WTC11 (cell line): ENCODE measurements around the gene IPO11. TPM values are rescaled to one million over a fixed set of nuclear protein-coding genes. Genes with fewer than 3 reads are reported as not detected.
A peak's percentile ranks its signal among the peaks of the same experiment; 100 is the strongest.

Experiments
- ATAC-seq: fragments of 200-7000 bp; cut with Tn5 transposase; 2 replicates; pipeline ENCODE4 v1.10.0; 2021; ENCODE audit warnings: mild to moderate bottlenecking, moderate library complexity
- CTCF ChIA-PET: fragments of 300-600 bp; sonication (Branson Sonifier 250); formaldehyde crosslinking; loops from one replicate; lab custom pipeline; 2021; ENCODE audit warnings: antibody characterized with exemption; lab: Charles Lee
- POLR2A ChIA-PET: fragments of 350-600 bp; sonication (Branson Sonifier 250); formaldehyde crosslinking; loops from one replicate; lab custom pipeline; 2021; ENCODE audit warnings: antibody characterized with exemption; lab: Charles Lee
- DNase-seq: peaks from one replicate; pipeline ENCODE4 v3.0.0; 2021; ENCODE audit warnings: low spot score
- H3K27ac Mint-ChIP-seq: 2 replicates; pipeline ENCODE4 v1.8.0; 2021; ENCODE audit warnings: mixed read lengths
- H3K27me3 Mint-ChIP-seq: 2 replicates; pipeline ENCODE4 v1.8.0; 2021; ENCODE audit warnings: low read depth, mild to moderate bottlenecking, moderate library complexity, mixed read lengths
- H3K36me3 Mint-ChIP-seq: 2 replicates; pipeline ENCODE4 v1.8.0; 2021; ENCODE audit warnings: mixed read lengths
- H3K4me1 Mint-ChIP-seq: 2 replicates; pipeline ENCODE4 v1.8.0; 2022; ENCODE audit warnings: mixed read lengths
- H3K4me3 Mint-ChIP-seq: 2 replicates; pipeline ENCODE4 v1.8.0; 2021; ENCODE audit warnings: mild to moderate bottlenecking, moderate library complexity, mixed read lengths
- H3K9me3 Mint-ChIP-seq: 2 replicates; pipeline ENCODE4 v1.8.0; 2021; ENCODE audit warnings: mixed read lengths
- CBFB ChIP-seq: sonication (generic); formaldehyde crosslinking; IDR thresholded peaks from 2 replicates; pipeline ENCODE4 v1.8.1; 2022; ENCODE audit warnings: mild to moderate bottlenecking, low read depth, missing genetic modification reagents
- HMGA2 ChIP-seq: fragments of 250-450 bp; sonication (Bioruptor Pico); IDR thresholded peaks from 2 replicates; pipeline ENCODE4 v1.4.0; 2021; ENCODE audit warnings: mild to moderate bottlenecking, moderate library complexity
- MLX ChIP-seq: sonication (generic); formaldehyde crosslinking; IDR thresholded peaks from 2 replicates; pipeline ENCODE4 v1.8.1; 2023; ENCODE audit warnings: mild to moderate bottlenecking, missing genetic modification reagents, moderate library complexity
- MXD4 ChIP-seq: fragments of 250-450 bp; sonication (Bioruptor Pico); IDR thresholded peaks from 2 replicates; pipeline ENCODE4 v1.8.0; 2021; ENCODE audit warnings: mild to moderate bottlenecking, moderate library complexity, borderline replicate concordance
- MYBL2 ChIP-seq: sonication (generic); formaldehyde crosslinking; IDR thresholded peaks from 2 replicates; pipeline ENCODE4 v1.8.1; 2023; ENCODE audit warnings: mild to moderate bottlenecking, moderate library complexity, missing genetic modification reagents
- NFE2L1 ChIP-seq: sonication (generic); formaldehyde crosslinking; IDR thresholded peaks from 2 replicates; pipeline ENCODE4 v1.8.1; 2023; ENCODE audit warnings: missing genetic modification reagents
- NR2C2 ChIP-seq: sonication (generic); formaldehyde crosslinking; IDR thresholded peaks from 2 replicates; pipeline ENCODE4 v1.8.0; 2022; ENCODE audit warnings: mild to moderate bottlenecking, missing genetic modification reagents
- NR3C1 ChIP-seq: sonication (generic); formaldehyde crosslinking; conservative IDR thresholded peaks from 2 replicates; pipeline ENCODE4 v1.8.1; 2023; ENCODE audit warnings: low read depth, mild to moderate bottlenecking, missing genetic modification reagents
- PRDM15 ChIP-seq: sonication (generic); formaldehyde crosslinking; IDR thresholded peaks from 2 replicates; pipeline ENCODE4 v1.8.0; 2022; ENCODE audit warnings: missing genetic modification reagents
- RELA ChIP-seq: sonication (generic); formaldehyde crosslinking; IDR thresholded peaks from 2 replicates; pipeline ENCODE4 v1.8.1; 2022; ENCODE audit warnings: missing genetic modification reagents, mild to moderate bottlenecking, borderline replicate concordance
- SMAD3 ChIP-seq: sonication (generic); formaldehyde crosslinking; IDR thresholded peaks from 2 replicates; pipeline ENCODE4 v1.8.0; 2022; ENCODE audit warnings: missing genetic modification reagents, mild to moderate bottlenecking, borderline replicate concordance
- SOX15 ChIP-seq: fragments of 250-450 bp; sonication (Bioruptor Pico); IDR thresholded peaks from 2 replicates; pipeline ENCODE4 v1.9.0; 2021; ENCODE audit warnings: mild to moderate bottlenecking
- ZNF138 ChIP-seq: sonication (generic); formaldehyde crosslinking; conservative IDR thresholded peaks from 2 replicates; pipeline ENCODE4 v1.8.1; 2022; ENCODE audit warnings: mild to moderate bottlenecking, moderate library complexity, missing genetic modification reagents
- ZNF219 ChIP-seq: sonication (generic); formaldehyde crosslinking; IDR thresholded peaks from 2 replicates; pipeline ENCODE4 v1.8.0; 2023; ENCODE audit warnings: missing genetic modification reagents, mild to moderate bottlenecking, borderline replicate concordance
- ZNF281 ChIP-seq: sonication (generic); formaldehyde crosslinking; IDR thresholded peaks from 2 replicates; pipeline ENCODE4 v1.8.0; 2023; ENCODE audit warnings: mild to moderate bottlenecking, missing genetic modification reagents
- ZNF396 ChIP-seq: fragments of 250-450 bp; sonication (Bioruptor Pico); IDR thresholded peaks from 2 replicates; pipeline ENCODE4 v1.8.0; 2021; ENCODE audit warnings: mild to moderate bottlenecking, moderate library complexity, borderline replicate concordance
- ZNF425 ChIP-seq: fragments of 250-450 bp; sonication (Bioruptor Pico); conservative IDR thresholded peaks from 2 replicates; pipeline ENCODE4 v1.9.0; 2021; ENCODE audit warnings: mild to moderate bottlenecking
- ZNF512 ChIP-seq: sonication (generic); formaldehyde crosslinking; IDR thresholded peaks from 2 replicates; pipeline ENCODE4 v1.8.1; 2022; ENCODE audit warnings: missing genetic modification reagents, borderline replicate concordance
- total RNA-seq: library from RNA; stranded (reverse); gene quantifications from 3 replicates; pipeline ENCODE4 v1.2.3, GENCODE V29; 2021

The IPO11 gene
- total RNA-seq, 1 experiment from 2014 or later: 61.9 TPM

GRCh38 chr5:62494772-62495171 lies 82.2 kb downstream of the IPO11 start:
- no peak overlapping the region for H3K4me3 Mint-ChIP-seq
- no peak overlapping the region for H3K27ac Mint-ChIP-seq
- no peak for TF ChIP-seq MYBL2
- no peak for TF ChIP-seq NFE2L1 (CRISPR knock-in tag)
- TF ChIP-seq PRDM15 (CRISPR knock-in tag): no peak
- no peak for TF ChIP-seq ZNF425 (CRISPR knock-in tag)
- TF ChIP-seq ZNF396 (CRISPR knock-in tag): no peak
- no peak for TF ChIP-seq SMAD3 (CRISPR knock-in tag)
- TF ChIP-seq ZNF138: no peak
- no peak for TF ChIP-seq ZNF281
- no peak for TF ChIP-seq ZNF219
- no peak for TF ChIP-seq ZNF512 (CRISPR knock-in tag)
- TF ChIP-seq SOX15 (CRISPR knock-in tag): no peak
- TF ChIP-seq MLX (CRISPR knock-in tag): no peak
- TF ChIP-seq MXD4: no peak
- no peak for TF ChIP-seq RELA (CRISPR knock-in tag)
- no peak for TF ChIP-seq CBFB (CRISPR knock-in tag)
- H3K4me1 Mint-ChIP-seq: peaks cover 16% of the 10 kb centered on the region
- no peaks in the 10 kb centered on the region for H3K27me3 Mint-ChIP-seq
- POLR2A ChIA-PET: no interaction called here
- DNase-seq (no peak), ATAC-seq (no peak)
- no peaks in the 10 kb centered on the region for H3K9me3 Mint-ChIP-seq
- H3K36me3 Mint-ChIP-seq: peaks cover 8% of the 10 kb centered on the region
- CTCF ChIA-PET: interaction anchor here (1.0 kb wide), 1 partner anchor 35 kb away, joined by 3 read pairs; no protein-coding TSS in a partner anchor

- POLR2A ChIA-PET: no interaction called here
- peak overlapping the region; percentile 68 for H3K27ac Mint-ChIP-seq
Observed at GRCh38 chr5:62496876-62497275, 84.3 kb downstream of the IPO11 start.

More at GRCh38 chr5:62496876-62497275, 84.3 kb downstream of the IPO11 start:
- H3K4me1 Mint-ChIP-seq: peaks cover 16% of the 10 kb centered on the region
- no peaks in the 10 kb centered on the region for H3K9me3 Mint-ChIP-seq
- DNase-seq: no peak
- peak; percentile 67 for ATAC-seq
- no peak overlapping the region for H3K4me3 Mint-ChIP-seq
- CTCF ChIA-PET: no interaction called here
- no peaks in the 10 kb centered on the region for H3K27me3 Mint-ChIP-seq
- TF ChIP-seq NR3C1 (CRISPR knock-in tag): no peak
- TF ChIP-seq HMGA2: no peak
- no peak for TF ChIP-seq NR2C2
- H3K36me3 Mint-ChIP-seq: peaks cover 10% of the 10 kb centered on the region
